ENCODE data around the gene CD58. TPM values are rescaled to one million over a fixed set of nuclear protein-coding genes. Genes with fewer than 3 reads are reported as not detected.

CD58 gene
- total and polyA plus RNA-seq, 2 of the 4 experiments (the other 2 are of a cell fraction), result 5.4 to 5.7 TPM

- H3K27ac ChIP-seq (ENCODE audit: insufficient read depth, low read length), result no peak overlapping the region
Observed at GRCh38 chr1:116491700-116492357, 79.0 kb downstream of the CD58 start.

More at GRCh38 chr1:116491700-116492357, 79.0 kb downstream of the CD58 start:
- Histone ChIP-seq H3K4me2 (ENCODE audit: low read depth, low read length) (no peak overlapping the region), H3K4me1 (ENCODE audit: control insufficient read depth, insufficient read depth, low read length) (peaks cover 15% of the 10 kb centered on the region), H3K23ac (ENCODE audit: low read depth, low read length) (no peak overlapping the region), H2AK5ac (ENCODE audit: low read depth, low read length) (0 out of 2 replicates have a peak overlapping the region, but pooled peaks have one; percentile 7), H3K36me3 (ENCODE audit: control insufficient read depth, insufficient read depth, low read length) (no peaks in the 10 kb centered on the region), H3K9me3 (ENCODE audit: control insufficient read depth, insufficient read depth, low read length) (no peaks in the 10 kb centered on the region), H2BK15ac (ENCODE audit: low read depth, low read length) (no peak overlapping the region), H2AK9ac (replicated peaks; ENCODE audit: low read depth, low read length, poor library complexity) (no peak overlapping the region), H3K14ac (replicated peaks; ENCODE audit: low read depth, low read length) (no peak overlapping the region), H3K18ac (ENCODE audit: low read depth, low read length) (no peak overlapping the region), H4K5ac (ENCODE audit: low read depth, low read length) (no peak overlapping the region), H3K9ac (ENCODE audit: low read depth, low read length) (no peak overlapping the region), H3K4me3 (ENCODE audit: insufficient read depth, low read depth, low read length) (no peak overlapping the region), H4K91ac (ENCODE audit: insufficient read depth, low read depth, low read length) (no peak overlapping the region), H3K79me1 (ENCODE audit: low read depth in 1 of 2, low read length in 2 of 2) (no peaks in the 10 kb centered on the region), H3K56ac (ENCODE audit: extremely low read depth, insufficient read depth, low read length) (no peak overlapping the region), H3K4ac (ENCODE audit: low read depth, low read length) (no peak overlapping the region), H4K20me1 (ENCODE audit: insufficient read depth, low read length) (no peaks in the 10 kb centered on the region), H2BK120ac (ENCODE audit: low read depth, low read length) (no peak overlapping the region), H2BK5ac (ENCODE audit: low read depth, low read length, poor library complexity, severe bottlenecking) (no peak overlapping the region), H2AFZ (replicated peaks; ENCODE audit: low read length, poor library complexity) (no peak overlapping the region), H3K27me3 (ENCODE audit: control insufficient read depth, insufficient read depth, low read length) (no peaks in the 10 kb centered on the region), H4K8ac (ENCODE audit: low read depth in 2 of 2, low read length in 2 of 2) (no peak overlapping the region), H3K9me1 (ENCODE audit: insufficient read depth, low read length) (no peaks in the 10 kb centered on the region; the same call in 1 of the 2 replicates), H2BK20ac (ENCODE audit: low read depth, low read length) (no peak overlapping the region)
- intact Hi-C loops (cut with micrococcal nuclease), result no loop called here
- BruUV-seq (replicated peaks), result no TSS peak
- ATAC-seq (ENCODE audit: low read depth), result no peak
- in situ Hi-C loops (cut with MboI; ENCODE audit: low sequenced_read_pairs), result loop anchor here (10.0 kb wide), 2 partner anchors 357 to 687 kb away; no protein-coding TSS in a partner anchor
- DNase-seq, result no peak
- TF ChIP-seq BHLHE40 (IDR thresholded peaks at IDR 0.05; ENCODE audit: low read depth, low read length) (no peak), RFX5 (IDR thresholded peaks at IDR 0.05; ENCODE audit: low read depth, low read length) (no peak), MXI1 (IDR thresholded peaks at IDR 0.05; ENCODE audit: borderline replicate concordance, low read depth, low read length) (no peak), CTCF (conservative IDR thresholded peaks at IDR 0.05; ENCODE audit: low read depth, low read length) (no peak), MAFK (IDR thresholded peaks at IDR 0.05; ENCODE audit: low read depth, low read length) (no peak), CHD1 (IDR thresholded peaks at IDR 0.05; ENCODE audit: low read depth, low read length) (no peak), SMC3 (IDR thresholded peaks at IDR 0.05; ENCODE audit: low read depth, low read length) (no peak), RCOR1 (IDR thresholded peaks at IDR 0.05; ENCODE audit: insufficient replicate concordance, low read length) (no peak), POLR2A (IDR thresholded peaks at IDR 0.05; ENCODE audit: low read depth, low read length) (no peak), CEBPB (IDR thresholded peaks at IDR 0.05; ENCODE audit: low read depth, low read length) (no peak), MAZ (IDR thresholded peaks at IDR 0.05; ENCODE audit: borderline replicate concordance, low read depth, low read length) (no peak), NFE2L2 (IDR thresholded peaks at IDR 0.05; ENCODE audit: low read depth, low read length) (no peak), RAD21 (IDR thresholded peaks at IDR 0.05; ENCODE audit: low read length) (no peak), ELK1 (IDR thresholded peaks at IDR 0.05; ENCODE audit: borderline replicate concordance, low read depth, low read length) (no peak), USF2 (IDR thresholded peaks at IDR 0.05; ENCODE audit: low read depth, low read length) (no peak), FOS (IDR thresholded peaks at IDR 0.05; ENCODE audit: low read depth, low read length) (no peak)
- no CpG with 5 or more reads among the region's 5 CpGs for WGBS, 2 experiments (ENCODE audit: extremely low coverage in 2 of 2, insufficient read length in 1 of 2)
- CTCF ChIA-PET, result no interaction called here
- dilution Hi-C loops (cut with HindIII; ENCODE audit: low sequenced_read_pairs, unreplicated experiment), result no loop called here
- POLR2A ChIA-PET (ENCODE audit: unreplicated experiment), result no interaction called here
